Ureter (tissue), 1 donor: ENCODE measurements around the gene RAB4A. TPM values are rescaled to one million over a fixed set of nuclear protein-coding genes. Genes with fewer than 3 reads are reported as not detected.
A peak's percentile ranks its signal among the peaks of the same experiment; 100 is the strongest.

Experiments used
- DNase-seq: peaks from one replicate; pipeline ENCODE4 v3.0.0-alpha.2; 2020; ENCODE audit warnings: low spot score
- total RNA-seq: library from RNA; stranded (reverse); gene quantifications from one replicate; pipeline ENCODE4 v1.2.4, GENCODE V29; 2023
- donor health status: DM: yes; HTN: yes; CAD: no.

The RAB4A gene, protein sequence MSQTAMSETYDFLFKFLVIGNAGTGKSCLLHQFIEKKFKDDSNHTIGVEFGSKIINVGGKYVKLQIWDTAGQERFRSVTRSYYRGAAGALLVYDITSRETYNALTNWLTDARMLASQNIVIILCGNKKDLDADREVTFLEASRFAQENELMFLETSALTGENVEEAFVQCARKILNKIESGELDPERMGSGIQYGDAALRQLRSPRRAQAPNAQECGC
- total RNA-seq = 68.7 TPM

DNA sequence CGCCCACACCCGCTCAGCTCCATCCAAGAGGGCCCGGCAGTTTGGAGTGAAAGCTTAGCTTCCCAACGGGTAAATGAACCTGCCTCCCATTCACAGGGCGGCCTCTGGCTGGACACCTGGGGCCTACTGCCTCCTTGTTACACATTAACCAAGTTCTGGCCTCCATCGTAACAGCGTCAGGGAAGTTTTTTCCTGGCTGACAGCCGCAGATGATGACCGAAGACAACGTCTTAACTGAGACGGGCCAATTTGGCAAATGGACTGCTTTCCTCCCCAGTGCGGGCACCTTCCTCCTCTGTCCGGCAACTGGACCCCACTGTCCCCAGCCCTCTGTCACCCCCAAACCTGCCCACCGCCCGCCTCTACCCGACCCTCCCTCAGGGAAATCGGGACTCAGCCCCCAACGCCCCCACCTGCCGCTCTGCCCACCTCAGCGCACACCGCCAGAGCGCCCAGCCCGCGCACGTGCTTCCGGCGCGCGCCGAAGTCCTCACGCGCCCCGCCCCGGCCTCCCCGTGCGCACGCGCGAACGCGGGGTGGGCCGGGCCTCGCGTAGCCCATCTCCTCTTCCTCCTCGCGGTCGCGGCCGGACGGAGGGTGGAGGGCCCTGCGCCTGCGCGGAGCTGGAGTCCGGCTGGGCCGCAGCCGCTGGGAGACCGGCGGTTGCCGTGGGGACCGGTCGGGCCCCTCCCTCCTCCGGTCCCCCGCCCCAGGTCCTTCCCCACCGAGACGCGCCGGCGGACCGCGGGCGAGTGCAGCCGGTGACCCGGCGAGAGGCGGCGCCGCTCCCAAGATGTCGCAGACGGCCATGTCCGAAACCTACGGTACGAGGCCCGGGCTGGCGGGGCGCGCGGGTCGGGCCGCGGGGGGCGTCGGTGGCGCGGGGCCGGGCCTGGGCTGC, at the start of gene RAB4A:
RAB4A (plus strand) TSS at position 565 of the 901 bp plus-strand sequence; CDS start at position 794, 229 bp downstream.
- DNase-seq = peak; percentile 83

DNA sequence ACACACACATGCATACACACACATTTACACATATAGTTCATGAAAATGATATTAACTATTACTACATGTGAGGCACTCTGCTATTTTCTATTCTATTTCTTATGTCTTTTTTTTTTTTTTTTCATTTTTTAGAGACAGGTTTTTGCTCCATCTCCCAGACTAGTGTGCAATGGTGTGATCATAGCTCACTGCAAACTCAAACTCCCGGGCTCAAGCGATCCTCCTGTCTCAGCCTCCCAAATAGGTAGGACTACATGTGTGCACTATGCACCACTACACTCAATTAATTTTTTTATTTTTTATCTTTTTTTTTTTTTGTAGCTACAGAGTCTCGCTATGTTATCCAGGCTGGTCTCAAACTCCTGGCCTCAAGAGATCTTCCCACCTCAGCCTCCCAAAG, 48.8 kb upstream of the RAB4A start:
- DNase-seq = no peak

DNA sequence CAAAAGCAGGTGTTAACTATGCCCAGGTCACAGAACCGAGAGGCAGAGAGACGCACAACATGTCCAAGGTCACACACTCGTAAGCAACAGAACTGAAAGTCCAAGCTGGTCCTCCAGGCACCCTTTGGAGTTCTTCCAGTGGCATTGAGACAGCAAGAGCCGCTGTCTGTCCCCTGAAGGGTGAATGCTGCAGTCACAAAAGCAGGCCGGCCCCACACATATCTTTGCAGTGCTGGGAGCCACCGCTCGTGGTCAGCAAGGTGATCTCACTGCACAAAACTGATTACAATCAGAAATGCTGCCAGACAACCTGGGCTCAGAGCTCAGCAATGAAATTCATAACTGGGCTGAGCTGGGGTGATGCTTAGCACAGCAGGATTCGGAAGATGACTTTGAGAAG, 47.4 kb upstream of the RAB4A start:
- no peak for DNase-seq

DNA sequence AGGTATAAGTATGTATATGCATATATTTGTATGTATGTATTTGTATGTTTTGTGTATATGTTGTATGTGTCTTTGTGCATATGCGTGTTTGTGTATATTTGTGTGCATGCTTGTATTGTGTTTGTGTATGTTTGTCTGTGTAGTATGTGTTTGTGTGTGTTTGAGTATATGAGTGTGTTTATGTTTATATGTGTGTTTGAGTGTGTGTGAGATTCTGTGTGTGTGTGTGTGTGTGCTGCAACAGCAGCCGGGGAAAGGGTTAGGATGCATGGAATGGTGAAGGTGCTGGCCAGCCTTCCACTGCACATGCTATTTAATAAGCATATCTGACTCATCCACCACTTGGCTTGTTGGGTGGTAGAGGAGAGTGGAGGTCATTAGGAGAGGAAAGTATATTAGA, 46.6 kb upstream of the RAB4A start:
- DNase-seq = no peak

DNA sequence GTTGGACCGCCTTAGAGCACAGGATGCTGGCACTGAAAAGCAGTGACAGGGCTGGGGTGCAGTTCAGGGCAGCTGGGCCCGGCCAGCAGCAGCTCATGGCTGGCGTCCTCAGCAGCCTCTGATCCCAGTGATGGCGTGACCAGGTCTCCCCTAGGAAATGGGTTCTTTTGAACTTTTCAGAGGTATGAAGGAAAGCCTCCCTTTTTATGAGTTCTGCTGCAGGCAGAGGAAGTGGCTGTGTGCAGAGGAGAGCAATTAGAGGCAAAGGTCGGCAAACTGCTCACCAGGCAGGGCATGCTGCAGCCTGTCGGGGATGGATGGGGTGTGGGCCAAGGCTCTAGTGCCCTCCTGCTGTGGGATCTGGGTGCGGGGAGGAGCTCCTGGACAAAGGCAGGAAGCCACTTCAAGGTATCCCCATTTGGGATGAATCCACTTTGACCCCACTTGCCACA, 45.6 kb upstream of the RAB4A start:
- DNase-seq = peak; percentile 84

DNA sequence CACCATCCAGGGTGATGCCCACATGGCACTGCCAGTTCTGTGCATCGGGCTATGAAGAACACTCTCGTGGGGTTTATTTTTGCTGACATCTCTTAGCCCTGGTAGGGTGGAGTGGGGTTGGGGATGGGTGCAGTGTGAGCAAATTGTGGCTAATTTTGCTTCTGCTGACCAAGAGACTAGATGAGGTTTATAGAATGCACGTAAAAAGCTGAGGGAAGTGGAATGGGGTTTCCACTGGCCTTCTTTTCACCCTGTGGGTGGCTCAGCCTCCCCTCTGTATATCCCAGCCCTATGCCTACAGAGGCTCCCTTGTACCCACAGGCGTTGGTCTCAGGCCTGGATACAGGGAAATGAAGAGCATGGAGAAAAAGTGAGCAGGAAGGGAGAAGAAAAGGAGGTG, 44.1 kb upstream of the RAB4A start:
- DNase-seq = no peak

DNA sequence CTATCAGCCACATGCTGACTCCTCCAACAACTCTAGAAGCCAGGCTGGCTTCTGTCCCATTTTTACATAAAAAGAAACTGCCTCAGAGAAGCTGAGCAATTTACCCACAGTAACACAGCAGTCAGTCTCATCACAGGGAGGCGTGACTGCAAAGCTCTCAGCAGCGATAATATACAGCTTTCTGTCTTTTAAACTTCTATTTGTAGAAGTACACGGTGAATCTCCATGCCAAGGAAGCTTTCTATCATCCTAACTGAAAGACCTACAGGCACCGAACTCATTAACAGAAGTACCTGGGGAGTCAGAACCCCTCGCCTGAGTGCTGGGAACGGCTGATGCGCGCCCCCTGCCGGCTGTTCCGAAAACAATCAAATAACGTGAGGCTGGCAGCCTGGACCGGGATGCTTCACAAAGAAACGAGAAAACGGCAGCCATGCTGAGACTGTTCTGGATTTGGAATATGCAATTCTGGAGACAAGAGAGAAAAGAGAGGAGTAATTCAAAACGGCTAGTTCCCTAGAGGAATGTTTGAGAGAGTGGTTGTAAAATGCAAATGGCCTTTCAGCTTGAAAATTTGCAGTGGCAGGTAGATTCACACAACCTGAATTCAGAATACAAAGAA, 43.5 kb upstream of the RAB4A start:
- DNase-seq = peak; percentile 85

DNA sequence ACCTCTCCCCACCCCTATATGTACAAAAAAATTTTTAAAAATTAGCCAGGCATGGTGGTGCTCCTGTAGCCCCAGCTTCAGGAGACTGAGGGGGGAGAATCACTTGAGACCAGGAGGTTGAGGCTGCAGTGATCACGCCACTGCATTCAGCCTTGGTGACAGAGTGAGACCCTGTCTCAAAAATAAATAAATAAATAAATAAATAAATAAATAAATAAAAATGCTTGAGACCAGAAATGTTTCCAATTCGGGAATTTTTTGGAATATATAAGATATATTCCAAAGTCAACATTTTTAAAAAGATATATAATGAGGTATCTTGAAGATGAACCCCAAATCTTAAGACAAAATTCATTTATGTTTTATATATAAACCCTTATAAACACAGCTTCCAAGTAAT, 42.4 kb upstream of the RAB4A start:
- no peak for DNase-seq

DNA sequence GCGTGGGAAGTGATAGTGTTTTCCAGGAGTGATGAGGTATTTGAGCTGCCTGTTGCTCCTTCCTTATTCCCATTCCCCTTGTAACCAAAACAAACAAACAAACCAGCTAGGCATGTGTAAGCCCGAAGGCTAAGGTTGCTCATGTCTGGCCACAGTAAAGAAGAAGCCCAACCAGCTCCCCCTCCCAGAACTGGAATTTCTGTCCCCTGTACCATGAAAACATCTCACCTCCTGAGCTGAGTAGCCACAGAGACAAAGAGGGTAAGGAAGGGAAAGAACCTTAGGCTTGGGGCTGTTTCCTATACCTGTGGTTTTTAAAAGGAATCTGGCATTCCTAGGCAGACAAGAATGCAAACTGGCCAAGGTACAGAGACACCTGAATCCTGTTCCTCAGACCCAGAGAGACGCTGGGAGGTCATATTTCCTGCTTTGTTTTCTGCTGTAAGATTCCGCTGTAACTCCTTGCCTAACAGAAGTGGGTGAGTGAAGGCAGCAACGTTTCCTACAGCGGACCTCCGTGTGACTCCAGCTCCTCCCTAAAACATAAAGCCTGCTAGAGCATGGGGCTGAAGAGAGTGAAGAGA, 41.7 kb upstream of the RAB4A start:
- no peak for DNase-seq

DNA sequence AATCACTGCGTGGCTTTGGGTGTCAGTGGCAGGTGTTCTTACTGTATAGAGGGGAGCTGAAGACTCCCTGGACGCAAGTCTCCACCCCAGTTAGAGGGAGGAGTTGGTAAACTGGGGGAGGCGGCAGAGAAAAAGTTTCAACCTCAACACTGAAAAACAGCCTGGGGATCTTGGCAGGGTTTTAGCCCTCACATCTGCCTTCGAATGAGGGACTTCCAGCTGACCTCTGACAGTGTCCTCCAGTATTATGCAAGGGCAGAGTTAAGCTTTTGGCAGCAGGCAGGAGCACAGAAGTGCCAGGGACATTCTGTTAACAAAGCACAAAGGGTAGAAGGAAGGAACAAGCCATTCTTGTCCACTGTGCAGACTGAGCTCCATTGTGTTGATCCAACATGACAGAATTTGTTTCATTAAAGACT, 41.2 kb upstream of the RAB4A start:
- peak; percentile 70 for DNase-seq

DNA sequence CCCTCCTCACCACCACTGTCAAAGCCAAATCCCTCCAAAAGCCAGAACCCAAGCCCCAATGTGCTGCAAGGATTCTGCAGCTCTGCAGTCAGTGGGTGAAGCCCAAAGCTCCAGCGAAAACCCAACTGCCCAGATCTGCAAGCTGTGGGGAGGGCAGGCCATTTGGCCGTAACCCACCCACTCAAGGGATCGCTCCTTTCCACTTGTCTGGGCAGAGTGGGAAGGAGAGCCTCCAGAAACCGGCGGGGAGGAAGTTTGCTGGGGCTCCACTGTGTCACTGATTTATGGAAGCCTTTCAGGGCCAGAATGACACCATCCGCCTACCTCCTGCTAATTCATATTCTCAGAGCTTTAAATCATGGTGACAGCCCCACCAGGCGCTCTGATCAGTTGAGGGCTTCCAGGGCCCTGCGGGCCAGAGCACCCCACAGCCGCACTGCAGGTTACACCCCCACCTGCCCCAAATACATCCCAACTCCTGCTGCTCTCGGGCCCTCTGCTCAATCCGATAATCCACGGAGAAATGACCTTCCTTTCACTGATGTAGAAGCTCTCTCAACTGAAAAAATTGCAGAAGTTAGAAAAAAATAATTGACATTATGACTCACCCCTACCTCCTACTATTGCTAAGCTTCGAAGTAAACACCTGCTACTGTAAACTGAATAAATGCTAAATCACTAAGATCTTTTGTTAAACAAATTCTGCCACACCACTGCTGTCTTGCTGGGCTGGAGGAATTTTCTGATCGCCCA, 40.6 kb upstream of the RAB4A start:
- no peak for DNase-seq

DNA sequence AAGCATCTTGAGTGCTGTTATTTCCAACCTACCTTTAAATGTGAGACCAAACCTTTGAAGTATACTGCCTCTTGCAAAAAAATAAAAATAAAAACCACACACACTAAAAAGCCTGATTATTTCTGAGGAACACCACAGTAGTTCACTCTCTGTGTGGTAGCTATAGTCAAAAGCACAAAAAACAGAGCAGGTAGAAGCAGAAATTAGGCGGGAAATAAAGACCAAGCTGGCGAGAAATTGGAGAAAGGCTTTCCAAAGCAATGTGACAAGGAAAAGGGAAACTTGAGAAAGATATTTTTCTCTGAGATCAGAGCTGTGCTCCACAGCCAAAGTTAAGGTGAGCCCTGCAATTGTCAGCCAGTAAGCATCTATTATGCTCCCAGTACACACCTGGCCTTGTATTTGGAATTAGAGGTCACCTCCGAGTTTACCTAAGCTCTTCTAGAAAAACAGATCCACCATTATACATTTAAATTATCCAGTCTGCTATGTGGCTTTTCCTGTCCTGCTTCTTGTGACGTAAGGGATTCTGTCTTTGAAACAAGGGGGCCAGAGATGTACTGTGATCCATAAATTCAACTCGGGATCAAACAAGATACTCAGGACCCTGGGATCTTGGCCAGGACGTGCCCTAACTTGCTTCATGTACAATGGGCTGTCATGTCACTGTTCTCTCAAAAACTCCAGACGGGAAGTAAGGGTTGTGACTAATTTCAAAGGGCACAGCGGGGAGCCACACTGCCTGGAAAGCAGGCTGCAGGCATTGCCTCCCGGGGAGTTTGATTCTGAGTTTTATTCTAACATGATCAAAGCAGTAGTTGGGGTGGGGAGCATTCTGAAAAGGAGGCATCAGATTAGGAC, 39.8 kb upstream of the RAB4A start:
- DNase-seq = no peak

DNA sequence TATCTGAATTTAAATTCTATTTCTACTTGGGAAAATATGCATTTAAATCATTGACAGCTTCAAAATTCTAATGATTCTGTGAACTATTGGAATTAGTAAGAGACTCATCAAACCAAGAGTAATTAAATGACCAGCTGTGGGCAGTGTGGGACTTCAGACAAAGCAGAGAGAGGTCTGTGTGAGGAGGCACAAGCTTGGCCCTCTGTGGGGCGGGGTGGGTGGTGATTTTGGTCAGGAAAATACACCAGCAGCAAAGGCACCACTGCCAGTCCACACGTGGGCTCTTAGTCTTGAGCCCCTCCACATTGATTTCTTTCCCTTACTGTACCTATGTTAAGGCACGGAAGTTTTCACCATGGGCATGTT, 39.2 kb upstream of the RAB4A start:
- no peak for DNase-seq

DNA sequence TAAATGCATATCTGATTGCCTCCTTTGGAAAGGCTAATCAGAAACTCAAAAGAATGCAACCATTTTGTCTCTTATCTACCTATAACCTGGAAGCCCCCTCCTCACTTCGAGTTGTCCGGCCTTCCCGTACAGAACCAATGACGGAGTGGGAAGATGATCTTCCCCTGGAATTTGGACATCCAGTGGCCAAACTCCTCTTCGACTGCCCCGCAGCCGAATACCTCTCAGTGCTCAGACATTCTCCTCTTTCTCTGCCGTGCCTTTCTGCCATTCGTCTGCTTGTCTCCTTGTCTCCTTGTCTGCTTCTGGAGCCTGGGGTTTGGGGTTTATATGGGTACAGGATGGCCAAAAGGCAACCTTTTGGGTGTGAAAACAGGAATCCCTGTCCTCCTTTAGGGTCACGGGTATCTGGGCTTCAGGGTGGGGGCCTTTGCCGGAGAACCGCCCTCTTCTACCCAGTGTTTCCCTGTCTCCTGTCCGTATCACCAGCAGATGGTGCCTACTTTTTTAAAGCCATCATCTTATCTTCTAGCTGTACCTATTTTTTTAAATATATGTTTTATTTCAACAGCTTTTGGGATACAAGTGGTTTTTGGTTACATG, 35.9 kb upstream of the RAB4A start:
- no peak for DNase-seq

DNA sequence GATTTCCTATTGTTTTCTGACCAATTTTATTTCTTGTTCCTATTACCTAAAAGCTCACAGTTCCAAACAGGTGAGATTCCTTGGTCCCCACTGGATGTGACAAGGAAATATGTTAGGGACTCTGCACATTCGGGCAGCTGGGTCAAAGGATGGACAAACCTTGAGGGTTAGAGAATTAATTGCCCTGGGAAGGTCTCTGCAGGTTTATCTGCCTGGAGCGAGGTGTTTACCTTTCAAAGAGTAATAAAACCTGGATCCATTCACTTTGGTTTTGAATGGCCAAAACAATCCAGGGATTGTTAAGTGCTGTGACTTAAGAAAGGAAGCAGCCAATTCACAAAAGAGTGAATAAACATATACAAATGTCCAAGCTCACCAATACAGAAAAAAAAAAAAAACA, 33.6 kb upstream of the RAB4A start:
- DNase-seq = no peak

DNA sequence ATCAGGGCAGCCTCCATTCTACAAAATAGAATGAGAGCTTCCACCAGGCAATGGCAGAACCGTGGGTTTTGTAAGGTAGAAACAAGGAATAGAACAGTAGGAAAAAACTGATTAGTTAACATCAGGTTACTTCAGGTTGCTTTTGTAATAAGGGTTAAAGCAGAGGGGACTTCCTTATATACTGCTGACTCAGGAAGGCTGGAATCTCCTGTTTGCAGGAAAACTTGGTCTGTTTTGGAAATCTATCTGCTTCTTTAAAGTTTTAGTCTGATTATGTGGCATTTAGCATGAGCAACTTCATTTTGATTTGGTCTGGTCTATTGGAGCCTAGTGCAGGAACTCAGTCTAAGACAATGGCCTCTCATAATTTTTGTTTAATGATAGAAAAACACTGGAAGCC, 32.7 kb upstream of the RAB4A start:
- no peak for DNase-seq

DNA sequence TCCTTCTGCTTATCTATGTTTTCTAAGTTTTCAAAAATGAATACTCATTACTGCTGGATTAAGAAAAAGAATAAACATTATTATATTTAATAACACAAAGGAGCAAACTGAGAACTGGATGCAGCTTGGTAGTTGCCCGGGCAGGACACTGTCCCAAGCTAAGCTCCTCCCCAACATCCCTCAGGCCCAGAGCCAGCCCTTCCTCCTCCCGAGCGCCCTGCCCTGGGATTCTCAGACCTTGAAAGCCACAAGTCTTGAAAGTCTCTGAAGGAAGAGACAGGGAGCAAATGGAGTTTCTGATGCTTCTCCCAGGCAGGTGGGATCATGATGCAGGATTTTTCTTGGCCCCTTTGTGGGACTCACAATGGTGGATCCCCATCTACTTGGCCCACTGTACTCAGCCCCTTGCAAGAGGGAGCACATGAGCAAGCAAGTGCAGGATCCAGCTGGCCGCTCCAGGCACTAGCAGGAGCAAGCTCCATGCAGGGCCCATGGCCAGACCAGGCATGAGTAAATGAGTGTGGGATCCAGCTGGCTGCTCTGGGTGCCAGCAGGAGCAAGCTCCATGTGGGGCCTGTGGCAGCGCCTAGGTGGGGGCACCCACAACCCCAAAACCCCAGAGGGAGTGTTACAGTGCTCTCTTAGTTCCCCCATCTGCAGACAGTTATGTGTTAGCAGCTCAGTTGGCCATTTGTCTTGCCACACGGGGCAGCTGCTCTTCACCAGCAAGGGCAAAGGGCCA, 32.1 kb upstream of the RAB4A start:
- no peak for DNase-seq

DNA sequence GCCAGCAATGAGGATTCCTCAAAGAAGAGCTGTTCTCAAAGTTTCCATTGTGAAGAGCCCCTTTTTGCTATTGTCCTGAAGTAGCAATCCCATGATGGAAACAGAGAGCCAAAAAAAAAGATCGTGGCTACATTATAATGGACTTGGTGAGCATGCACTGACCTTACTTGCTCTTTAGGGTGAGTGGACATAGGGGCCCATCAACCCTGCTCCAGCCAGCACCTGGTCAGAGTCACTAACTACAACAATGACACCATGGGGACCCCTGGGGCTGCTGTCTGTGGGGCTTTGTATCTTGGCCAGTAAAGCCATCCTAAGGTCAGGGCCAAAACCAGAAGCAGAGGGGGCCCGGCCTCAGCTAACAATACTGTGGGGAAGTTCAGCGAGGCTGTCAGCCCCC, 30.4 kb upstream of the RAB4A start:
- no peak for DNase-seq

DNA sequence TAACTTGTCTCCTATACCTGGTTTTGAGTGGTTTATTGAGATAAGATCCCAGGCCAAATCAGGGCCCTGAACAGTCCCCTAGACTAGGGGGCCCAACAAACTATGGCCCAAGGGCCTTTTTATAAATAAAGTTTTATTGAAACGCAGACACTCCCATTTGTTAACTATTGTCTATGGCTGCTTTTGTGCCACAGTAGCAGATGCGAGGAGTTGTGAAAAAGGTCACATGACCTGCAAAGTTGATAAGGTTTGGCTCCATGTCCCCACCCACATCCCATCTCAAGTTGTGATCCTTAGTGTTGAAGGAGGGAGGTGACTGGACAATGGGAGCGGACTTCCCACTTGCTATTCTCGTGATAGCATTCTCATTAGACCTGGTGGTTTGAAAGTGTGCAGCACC, 29.5 kb upstream of the RAB4A start:
- DNase-seq = no peak

DNA sequence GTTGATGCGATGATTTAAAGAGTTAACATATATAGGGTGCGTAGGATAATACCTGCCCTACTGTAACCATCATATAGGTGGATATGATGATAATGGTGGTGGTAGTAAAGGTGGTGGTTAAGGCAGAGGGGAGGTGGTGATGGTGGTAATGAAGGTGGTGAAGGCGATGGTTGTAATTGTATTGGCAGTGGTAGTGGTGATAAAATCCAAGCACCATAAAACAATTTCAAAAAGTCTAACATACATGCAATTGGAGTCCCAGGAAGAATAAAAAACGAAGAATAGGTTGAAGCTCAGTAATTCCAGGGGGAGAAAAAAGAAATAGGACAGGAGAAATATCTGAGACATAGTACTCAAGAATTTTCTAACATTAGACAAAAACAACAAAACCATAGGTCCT, 27.3 kb upstream of the RAB4A start:
- DNase-seq = no peak
